GM19463 (cell line): ENCODE results near the gene SORBS2.
"Not testable (repeated sequence)": the region's sequence is repeated elsewhere in the genome, so short reads cannot be mapped to it uniquely, and the experiment has no call there.

Experiments used
- ATAC-seq: cut with Tn5 transposase; IDR thresholded peaks from one replicate; pipeline ENCODE4 v1.9.1; 2021; ENCODE audit warnings: mild to moderate bottlenecking, moderate library complexity; ENCODE audit not compliant: unreplicated experiment

The SORBS2 gene

DNA sequence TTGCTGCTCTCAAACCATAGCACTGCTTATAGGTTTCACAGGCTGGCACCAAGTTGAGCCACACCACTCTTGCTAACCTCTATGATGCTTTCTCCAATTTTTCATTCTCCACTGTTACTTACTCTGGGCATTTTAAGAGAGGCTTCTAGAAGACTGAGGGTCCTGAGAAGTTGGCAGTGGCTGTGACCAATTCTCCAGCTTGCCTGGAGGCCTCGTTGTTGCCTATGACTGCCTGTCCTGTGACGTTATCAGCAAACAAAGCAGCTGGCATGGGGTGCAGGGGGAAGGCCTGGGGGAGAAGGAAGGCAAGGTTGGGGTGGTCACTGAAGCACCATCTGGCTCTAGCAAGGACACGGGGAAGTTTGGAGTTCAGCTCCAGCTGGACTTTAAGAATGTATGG is 246.3 kb downstream of the SORBS2 start:
- no peak for ATAC-seq

DNA sequence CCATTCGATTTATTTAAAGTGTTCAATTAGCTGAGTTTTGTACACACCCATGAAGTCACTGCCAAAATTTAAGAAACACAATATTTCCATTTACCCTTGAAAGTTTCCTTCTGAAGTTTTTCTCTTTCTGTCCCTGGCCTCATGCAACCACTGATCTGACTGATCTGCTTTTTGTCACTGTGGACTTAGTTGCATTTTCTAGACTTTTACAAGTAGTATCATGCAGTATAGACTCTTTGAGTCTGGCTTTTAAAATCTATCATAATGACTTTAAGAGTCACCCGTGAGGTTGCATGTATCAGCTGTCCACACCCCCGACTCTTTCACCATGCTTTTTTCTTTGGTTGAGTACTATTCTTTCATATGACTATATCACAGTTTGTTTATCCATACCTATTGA is 247.6 kb downstream of the SORBS2 start:
- ATAC-seq: no peak

- ATAC-seq: no peak
Measured at GRCh38 chr4:185562531-185562930, 249.5 kb downstream of the SORBS2 start.

- no peak for ATAC-seq
Measured at GRCh38 chr4:185560316-185560715, 251.7 kb downstream of the SORBS2 start.

DNA sequence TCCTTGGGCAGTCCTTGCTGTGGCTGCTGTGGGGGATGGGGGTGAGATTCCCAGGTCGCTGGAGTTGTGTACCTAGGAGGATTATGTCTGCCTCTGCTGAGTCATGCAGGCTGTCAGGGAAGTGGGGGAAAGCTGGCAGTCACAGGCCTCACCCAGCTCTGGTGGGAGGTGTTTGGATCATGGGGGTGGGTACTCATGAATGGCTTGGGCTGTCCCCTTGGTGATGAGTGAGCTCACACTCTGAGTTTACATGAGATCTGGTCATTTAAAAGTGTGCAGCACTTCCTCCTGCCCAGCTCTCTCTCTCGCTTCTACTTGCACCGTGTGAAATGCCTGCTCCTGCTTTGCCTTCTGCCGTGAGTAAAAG is 252.1 kb downstream of the SORBS2 start:
- ATAC-seq: no peak

- not testable (repeated sequence) for ATAC-seq
Measured at GRCh38 chr4:185559251-185559914, 252.6 kb downstream of the SORBS2 start.

GRCh38 chr4:185554365-185555126 is 257.4 kb downstream of the SORBS2 start:
- ATAC-seq: no peak

DNA sequence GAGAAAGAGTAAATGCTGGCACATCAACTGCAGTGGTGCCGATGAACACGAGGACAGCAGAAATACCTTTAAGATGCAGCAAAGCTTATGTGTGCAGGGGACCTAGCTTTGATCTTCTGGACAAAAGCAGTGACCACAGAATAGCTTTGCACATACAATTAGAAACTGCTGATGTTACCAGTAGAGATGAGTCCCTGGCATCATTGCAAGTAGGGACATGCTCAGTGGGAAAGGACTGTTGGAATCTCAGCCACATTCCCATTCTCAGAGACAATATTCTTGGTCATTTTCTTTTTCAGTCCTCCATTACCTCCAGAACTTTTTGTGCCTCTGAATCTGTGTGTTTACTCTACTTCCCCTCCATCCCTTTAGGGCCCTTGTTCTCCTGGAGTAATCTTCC is 259.7 kb downstream of the SORBS2 start:
- no peak for ATAC-seq

DNA sequence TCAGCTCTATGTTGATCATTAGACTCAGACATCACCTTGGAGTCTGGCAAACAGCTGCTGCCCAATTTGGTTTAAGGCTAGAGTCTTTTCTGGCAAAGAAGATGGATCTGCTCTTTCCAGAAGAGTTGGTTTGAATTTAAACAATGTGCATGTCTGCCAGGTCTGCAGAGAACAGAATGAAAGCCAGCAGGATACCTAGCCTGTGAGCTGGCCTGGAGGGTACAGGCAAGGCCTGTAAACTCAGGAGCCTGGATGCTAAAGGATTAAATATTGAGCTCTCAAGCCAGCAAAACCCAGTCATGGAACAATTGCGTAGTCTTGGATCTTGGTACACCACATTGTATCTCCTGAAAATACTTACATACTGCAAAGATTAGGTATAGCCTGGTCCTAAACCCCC is 261.1 kb downstream of the SORBS2 start:
- ATAC-seq: no peak

DNA sequence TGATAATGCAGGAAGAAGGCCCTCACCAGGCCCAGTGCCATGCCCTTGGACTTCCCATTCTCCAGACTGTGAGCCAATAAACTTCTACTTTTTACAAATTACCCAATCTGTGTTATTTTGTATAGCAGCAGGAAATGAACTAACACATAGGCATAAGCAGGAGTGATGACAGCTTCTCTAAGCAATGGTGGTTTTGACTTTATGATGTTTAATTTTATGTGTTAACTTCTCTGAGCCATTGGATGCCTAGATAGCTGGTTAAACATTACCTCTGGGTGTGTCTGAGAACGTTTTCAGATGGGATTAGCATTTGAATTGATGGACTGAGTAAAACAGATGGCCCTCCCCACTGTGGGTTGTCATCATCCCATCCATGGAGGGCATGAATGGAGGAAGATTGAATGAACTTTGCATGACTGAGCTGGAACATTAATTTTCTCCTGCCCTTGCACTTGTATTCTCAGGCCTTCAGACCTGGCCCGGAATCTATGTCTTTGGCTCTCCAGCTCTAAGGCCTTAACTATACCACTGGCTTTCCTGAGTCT is 262.8 kb downstream of the SORBS2 start:
- ATAC-seq: no peak

DNA sequence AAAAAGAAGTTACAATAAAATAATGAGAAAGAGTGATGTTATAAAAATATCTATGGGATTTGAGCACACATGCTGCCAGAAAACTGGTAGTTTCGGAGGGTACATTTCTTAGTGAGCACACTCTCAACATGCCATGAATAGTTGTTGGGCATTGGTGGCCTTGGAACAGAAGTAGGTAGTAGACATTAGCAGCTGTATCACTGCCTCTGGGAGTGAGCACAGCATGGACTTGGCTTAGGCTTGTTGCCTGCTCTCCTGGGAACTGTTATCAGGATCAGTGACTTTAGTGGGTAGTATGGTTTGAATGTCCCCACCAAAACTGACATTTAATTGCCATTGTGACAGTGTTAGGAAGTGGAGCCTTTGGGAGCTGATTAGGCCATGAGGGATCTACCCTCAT is 263.4 kb downstream of the SORBS2 start:
- ATAC-seq: no peak

- ATAC-seq: no peak
Measured at GRCh38 chr4:185546335-185546734, 265.7 kb downstream of the SORBS2 start.

DNA sequence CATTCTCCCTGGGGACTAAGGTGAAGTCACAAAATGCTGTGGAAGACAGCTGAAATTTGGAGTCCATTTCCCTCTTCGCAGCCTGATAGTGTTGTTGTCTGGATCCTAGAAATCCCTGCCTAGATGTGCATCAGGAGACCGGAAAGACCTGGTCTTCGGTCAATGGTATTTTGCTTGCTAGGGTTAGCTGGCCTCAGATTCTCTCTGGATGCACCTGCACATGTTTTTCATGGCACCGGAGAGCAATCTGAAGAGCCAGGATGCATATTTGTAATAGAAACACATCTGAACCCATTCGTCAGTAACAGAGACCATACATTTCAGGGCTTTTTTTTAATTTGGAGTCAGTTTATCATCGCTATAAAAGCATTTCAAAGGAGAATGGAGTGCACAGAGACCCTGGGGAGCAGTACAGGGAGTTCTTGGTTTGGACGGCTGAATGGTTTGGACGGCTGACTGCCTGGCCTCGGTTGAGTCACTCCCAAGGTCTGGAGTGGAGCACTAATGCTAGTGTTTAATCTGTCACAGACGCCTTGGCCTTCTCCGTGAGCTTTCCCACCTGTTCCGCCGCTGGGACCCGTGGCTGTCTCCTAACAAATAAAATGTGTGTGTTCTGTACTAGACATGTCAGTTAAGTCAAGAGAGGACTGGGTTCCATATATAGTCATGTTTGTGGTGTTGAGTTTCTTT is 269.2 kb downstream of the SORBS2 start:
- ATAC-seq: no peak

DNA sequence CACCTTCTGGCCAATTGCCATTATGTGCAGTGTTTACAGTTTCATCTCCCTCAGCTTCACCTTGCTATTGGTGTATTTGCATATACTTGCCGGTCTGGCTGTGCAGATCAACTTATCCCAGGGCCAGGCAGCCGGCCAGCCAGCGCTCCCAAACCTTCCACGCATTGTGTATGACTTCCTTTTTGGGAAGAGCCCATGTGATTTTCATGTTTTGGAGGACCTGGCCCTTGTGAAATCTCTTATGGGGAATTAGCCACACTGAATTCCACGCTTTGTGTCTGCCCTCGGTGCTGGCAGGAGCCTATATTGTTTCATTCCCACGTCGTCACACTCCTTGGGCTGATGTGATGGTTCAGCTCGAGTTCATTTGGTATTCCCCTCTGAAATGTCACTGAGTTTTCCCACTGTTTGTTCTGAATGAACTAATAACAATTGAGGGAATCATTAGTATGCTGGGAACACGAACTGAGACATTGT is 270.7 kb downstream of the SORBS2 start:
- no peak for ATAC-seq

DNA sequence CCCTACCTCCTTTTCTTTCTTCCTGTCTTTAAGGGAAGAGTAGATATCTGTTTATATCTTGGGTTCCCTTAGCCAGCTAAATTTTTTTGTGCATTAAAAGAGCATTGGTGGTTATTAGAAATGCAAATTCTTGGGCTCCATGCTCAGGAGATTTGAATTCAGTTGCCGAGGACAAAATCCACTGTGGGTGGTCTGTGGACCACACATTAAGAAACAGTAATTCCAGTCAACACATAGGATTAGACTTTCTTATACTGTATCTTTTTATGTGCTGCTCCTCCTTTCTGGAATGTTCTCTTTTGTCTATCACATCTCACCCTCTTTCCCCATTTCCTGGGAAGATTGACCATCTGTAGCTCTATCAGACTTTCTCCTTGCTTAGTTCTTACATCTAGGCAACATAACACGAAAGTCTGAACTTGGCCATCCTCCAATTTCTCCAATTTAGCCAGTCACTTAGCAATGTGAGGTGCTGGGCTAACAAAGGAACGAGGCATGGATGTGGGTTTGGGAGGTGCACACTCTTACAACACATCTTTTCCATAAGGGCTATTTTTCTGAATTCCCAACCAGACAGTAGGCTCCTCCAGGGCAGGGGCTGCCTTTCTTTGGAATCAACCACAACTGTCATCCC is 271.4 kb downstream of the SORBS2 start:
- ATAC-seq: no peak

DNA sequence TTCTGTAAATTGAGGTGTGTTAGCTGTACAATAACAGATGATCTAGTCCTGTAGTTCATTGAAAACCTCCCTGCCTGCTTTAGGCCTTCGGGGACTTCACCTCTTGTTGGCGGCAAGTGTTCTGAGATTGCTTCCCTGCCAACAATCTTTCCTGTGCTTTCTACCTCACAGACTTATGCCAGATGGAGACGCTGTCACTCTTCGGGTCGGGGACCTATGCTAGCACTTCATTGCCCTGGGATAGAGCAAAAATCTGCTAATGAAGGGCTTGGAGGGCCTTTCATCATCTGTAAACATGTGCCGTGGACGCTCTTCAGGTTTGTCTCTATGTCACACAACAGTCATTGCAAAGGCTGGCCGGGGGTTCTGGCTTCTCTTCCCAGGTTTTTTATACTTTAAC is 272.0 kb downstream of the SORBS2 start:
- no peak for ATAC-seq

DNA sequence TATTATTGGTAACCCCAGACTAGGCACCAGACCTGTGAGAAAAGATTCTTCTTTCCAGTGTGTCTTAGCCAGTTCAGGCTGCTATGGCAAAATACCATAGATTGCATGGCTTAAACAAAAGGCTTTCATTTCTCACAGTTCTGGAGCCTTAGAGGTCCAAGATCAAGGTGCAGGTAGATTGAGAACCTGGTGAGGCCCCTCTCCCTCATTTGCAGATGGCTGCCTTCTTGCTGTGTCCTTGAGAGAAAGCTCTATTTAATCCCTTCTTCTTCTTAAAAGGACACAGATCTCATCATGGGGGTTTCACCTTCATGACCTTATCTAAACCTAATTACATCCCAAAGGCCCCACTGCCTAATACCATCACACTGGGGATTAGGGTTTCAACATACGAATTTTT is 273.2 kb downstream of the SORBS2 start:
- no peak for ATAC-seq

- ATAC-seq: no peak
Measured at GRCh38 chr4:185536411-185536709, 275.6 kb downstream of the SORBS2 start.

- no peak for ATAC-seq
Measured at GRCh38 chr4:185535612-185536410, 276.2 kb downstream of the SORBS2 start.
